ENCODE results near the gene SFT2D1. TPM values are rescaled to one million over a fixed set of nuclear protein-coding genes. Genes with fewer than 3 reads are reported as not detected.

The SFT2D1 gene
- total and polyA plus RNA-seq, 9 of the 15 experiments (the other 6 are each of a cell fraction or from before 2014, with no cell fraction given): 54.4 to 140 (median 74.6) TPM

- TF ChIP-seq GTF2A2 (tag; IDR thresholded peaks at IDR 0.05) (no peak), ZNF282 (CRISPR knock-in tag; IDR thresholded peaks at IDR 0.05) (no peak), KHSRP (IDR thresholded peaks at IDR 0.05) (no peak), ATF7 (IDR thresholded peaks at IDR 0.05) (0 out of 2 replicates have a peak, but pooled peaks have one; percentile 33), ZC3H11A (IDR thresholded peaks at IDR 0.05; ENCODE audit: low read depth, low read length) (no peak), MEIS2 (IDR thresholded peaks at IDR 0.05; ENCODE audit: partially characterized antibody) (peak; percentile 35), SRF (CRISPR knock-in tag; IDR thresholded peaks at IDR 0.05) (0 out of 4 replicates have a peak, but pooled peaks of 1 of the 2 experiments have one; percentile 28), HMG20B (CRISPR knock-in tag; IDR thresholded peaks at IDR 0.05) (no peak), FOXJ3 (CRISPR knock-in tag; IDR thresholded peaks at IDR 0.05) (no peak), IRF9 (tag; IDR thresholded peaks at IDR 0.05) (no peak), ZNF311 (CRISPR knock-in tag; IDR thresholded peaks at IDR 0.05) (no peak), TEAD4 (IDR thresholded peaks at IDR 0.05; ENCODE audit: low read length) (no peak), TEAD4 (CRISPR knock-in tag; IDR thresholded peaks at IDR 0.05; ENCODE audit: borderline replicate concordance) (no peak), ZNF695 (CRISPR knock-in tag; IDR thresholded peaks at IDR 0.05) (no peak)
Observed at GRCh38 chr6:166351715-166352285, 9.5 kb upstream of the SFT2D1 start (continued).
